Measurements from ENCODE around the gene EP400.
"Not testable (repeated sequence)": the region's sequence is repeated elsewhere in the genome, so short reads cannot be mapped to it uniquely, and the experiment has no call there.

EP400 gene

GRCh38 chr12:132047630-132048029, 97.9 kb downstream of the EP400 start:
- not testable (repeated sequence) for DNase-seq

- no peak for DNase-seq
Measured at GRCh38 chr12:132049442-132049841, 99.7 kb downstream of the EP400 start.

- no peak for DNase-seq
Measured at GRCh38 chr12:132049876-132050275, 100.1 kb downstream of the EP400 start.

- DNase-seq: not testable (repeated sequence)
Measured at GRCh38 chr12:132051718-132052117, 102.0 kb downstream of the EP400 start.

GRCh38 chr12:132052196-132052932, 102.6 kb downstream of the EP400 start:
- no peak for DNase-seq

GRCh38 chr12:132053338-132054330, 103.9 kb downstream of the EP400 start:
- DNase-seq: no peak

- DNase-seq: no peak
Measured at GRCh38 chr12:132054983-132055382, 105.2 kb downstream of the EP400 start.

GRCh38 chr12:132055535-132056096, 105.9 kb downstream of the EP400 start:
- DNase-seq: no peak

GRCh38 chr12:132056320-132056719, 106.6 kb downstream of the EP400 start:
- DNase-seq: no peak

GRCh38 chr12:132056951-132057350, 107.2 kb downstream of the EP400 start:
- no peak for DNase-seq

- DNase-seq: no peak
Measured at GRCh38 chr12:132057691-132058090, 107.9 kb downstream of the EP400 start.

- no peak for DNase-seq
Measured at GRCh38 chr12:132061197-132061596, 111.5 kb downstream of the EP400 start.

- DNase-seq: no peak
Measured at GRCh38 chr12:132061641-132062430, 112.1 kb downstream of the EP400 start.

GRCh38 chr12:132062481-132062880, 112.7 kb downstream of the EP400 start:
- no peak for DNase-seq

GRCh38 chr12:132063491-132063890, 113.7 kb downstream of the EP400 start:
- no peak for DNase-seq

- DNase-seq: no peak
Measured at GRCh38 chr12:132064631-132065030, 114.9 kb downstream of the EP400 start.

GRCh38 chr12:132065203-132065602, 115.5 kb downstream of the EP400 start:
- no peak for DNase-seq

GRCh38 chr12:132065609-132066344, 116.0 kb downstream of the EP400 start:
- no peak for DNase-seq

- DNase-seq: peak in 1 of 5 donors; percentile 59
Measured at GRCh38 chr12:132066345-132066685, 116.6 kb downstream of the EP400 start.

- no peak for DNase-seq
Measured at GRCh38 chr12:132066749-132067148, 117.0 kb downstream of the EP400 start.

GRCh38 chr12:132067182-132067581, 117.4 kb downstream of the EP400 start:
- no peak for DNase-seq

- no peak for DNase-seq
Measured at GRCh38 chr12:132068250-132068649, 118.5 kb downstream of the EP400 start.

Measured in T-helper 1 cell (primary cell).